NCI-H2081 (cell line): Measurements from ENCODE around the gene STXBP1.
A peak's percentile ranks its signal among the peaks of the same experiment; 100 is the strongest.

Experiments used
- DNase-seq, 2 experiments: peaks; one replicate each; lab custom pipeline; 2025; lab: John Stamatoyannopoulos, UW

Gene STXBP1

DNA sequence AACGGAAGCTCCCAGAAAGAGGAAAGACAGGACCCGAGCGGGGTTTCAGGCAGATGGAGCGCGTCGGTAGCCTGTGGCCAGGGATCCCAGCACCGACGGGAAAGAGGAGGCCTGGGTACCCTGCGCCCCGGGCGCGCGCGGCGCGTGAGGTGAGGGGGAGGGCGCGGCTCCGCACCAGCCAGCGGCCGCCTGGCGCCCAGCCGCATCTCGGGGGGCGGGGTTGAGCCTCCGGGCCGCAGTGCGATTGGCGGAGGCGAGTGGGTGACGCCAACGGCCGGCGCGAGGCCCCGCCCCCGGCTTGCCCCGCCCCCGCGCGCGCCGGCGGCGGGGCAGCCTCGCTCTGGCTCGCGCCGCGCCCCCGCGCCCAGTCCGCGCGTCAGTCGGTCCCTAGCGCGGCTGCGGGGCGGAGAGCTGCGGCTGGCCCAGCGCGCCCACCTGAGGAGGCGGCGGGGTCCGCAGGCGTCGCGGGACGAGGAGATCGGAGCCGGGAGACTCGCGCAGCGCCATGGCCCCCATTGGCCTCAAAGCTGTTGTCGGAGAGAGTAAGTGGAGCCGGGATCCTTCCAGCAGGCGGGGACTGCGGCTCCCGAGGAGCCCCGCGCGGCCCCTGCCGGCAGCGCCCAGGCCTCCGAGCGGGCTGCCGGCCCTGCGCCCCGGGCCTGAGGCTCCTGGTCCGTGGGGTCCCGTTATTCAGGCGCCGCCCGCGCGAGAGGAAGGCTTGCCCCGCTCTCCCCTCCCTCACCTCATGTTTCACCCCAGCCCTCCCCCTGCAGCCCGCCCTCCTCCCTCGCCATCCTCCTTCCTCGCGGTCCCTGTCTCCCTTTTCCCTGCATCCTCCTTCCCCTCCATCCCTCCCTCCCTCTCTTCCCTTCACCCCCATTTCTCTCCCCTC, at the start of gene STXBP1:
STXBP1 (plus strand) TSS at position 379 of the 892 bp plus-strand sequence; CDS start at position 506, 127 bp downstream.
- DNase-seq = peak; percentile 87 to 90

- no peak for DNase-seq
Measured at GRCh38 chr9:127562279-127562796, 49.7 kb upstream of the STXBP1 start.

DNA sequence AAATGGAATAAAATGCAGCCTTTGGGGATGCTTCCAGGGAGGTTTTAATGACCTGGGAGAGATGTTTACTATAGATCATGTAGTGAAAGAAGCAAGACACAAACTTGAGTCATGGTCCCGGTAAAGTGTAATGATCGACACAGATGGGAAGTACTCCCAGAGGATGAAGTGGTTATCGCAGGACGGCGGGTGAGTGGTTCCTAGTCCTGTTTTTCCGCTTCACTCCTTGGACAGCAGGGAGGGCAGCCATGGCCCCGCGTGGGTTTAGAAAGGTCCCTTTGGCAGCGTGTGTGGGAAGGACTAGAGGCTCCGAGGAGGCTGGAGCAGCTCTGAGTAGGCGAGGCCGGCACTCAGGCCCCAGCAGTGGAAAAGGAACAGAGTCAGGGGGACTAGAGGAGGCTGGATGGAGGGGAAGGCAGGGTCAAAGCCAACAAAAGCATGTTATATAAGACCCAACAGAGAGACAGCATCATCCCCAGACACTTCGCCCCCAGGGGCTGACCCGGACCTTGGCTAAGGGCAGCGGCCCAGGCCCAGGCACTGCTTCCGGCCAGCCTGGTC, 49.2 kb upstream of the STXBP1 start:
- DNase-seq = no peak

GRCh38 chr9:127563579-127563978, 48.5 kb upstream of the STXBP1 start:
- no peak for DNase-seq

DNA sequence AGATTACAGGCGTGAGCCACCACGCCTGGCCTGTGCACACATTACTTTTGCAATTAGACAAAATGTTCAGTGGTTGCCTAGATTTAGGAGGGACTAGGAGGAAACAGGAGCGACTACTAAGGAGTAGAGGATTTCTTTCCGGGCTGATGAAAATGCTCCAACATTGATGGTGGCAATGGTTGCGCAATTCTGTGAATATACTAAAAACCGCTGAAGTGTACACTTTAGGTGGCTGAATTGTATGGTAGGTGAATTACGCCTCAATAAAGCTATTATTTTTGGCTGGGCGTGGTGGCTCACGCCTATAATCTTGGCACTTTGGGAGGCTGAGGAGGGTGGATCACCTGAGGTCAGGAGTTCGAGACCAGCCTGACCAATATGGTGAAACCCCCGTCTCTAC, 46.8 kb upstream of the STXBP1 start:
- no peak for DNase-seq

DNA sequence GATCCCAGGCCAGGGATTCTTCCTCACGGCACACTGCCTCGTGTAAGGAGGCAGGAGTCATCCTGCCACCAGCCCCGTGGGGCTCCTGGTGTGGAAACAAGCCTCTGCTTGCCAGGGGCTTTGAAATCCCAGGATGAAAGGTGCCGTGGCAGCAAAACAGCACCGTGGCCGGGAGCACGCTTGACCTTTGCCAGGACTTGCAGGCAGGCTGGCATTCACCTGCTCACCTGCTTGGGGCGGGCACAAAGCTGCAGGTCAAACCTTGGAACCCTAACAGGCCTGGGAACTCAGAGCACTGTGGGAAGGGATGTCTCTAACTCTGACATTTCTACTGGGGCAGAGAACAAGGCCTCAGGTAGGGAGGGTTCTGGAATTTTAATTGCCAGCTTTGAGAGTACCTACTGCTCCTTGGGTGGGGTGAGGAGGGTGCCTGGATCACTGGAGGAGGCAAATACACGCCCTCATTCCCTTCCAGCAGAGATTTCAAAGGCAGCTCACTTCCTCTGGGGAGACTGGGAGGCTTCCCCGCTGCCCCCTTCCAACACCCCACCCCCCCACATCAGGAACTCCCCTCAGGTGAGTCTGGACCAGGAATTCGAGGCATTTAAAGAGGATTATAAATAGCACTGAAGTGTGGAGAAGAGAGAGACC, 45.6 kb upstream of the STXBP1 start:
- no peak for DNase-seq

DNA sequence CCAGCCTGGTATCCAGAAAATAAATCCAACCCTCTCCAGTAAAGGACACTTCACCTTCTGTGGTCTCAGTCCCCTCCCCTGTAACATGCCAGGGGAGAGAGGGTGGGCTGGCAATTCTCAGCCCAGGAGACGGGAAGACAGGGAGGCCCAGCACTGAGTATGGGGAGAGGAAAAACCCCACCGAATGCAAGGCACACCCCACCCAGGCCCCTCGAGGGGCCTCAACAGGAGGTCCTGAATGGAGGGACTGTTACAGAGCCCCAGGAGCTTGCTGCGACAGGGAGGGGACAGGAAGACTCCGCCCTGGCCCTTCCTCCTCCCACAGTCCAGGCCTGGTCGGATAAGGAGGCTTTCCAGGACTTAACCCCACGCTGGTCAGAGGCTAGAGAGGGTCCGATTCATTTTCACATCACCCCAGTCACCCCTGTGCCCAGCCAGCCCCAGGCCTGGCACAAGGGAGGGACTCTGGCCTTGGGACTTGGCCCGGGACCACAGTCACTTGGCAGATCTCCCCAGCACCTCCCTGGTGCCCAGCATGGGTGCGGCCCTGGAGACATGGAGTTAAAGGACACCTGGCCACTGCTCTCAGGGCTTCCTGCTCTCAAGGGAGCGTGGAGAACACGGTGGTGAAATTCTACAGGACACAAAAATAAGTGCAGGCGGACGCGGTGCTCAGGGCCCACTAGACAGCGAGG, 44.9 kb upstream of the STXBP1 start:
- peak in 1 of 2 experiments; percentile 42 for DNase-seq

DNA sequence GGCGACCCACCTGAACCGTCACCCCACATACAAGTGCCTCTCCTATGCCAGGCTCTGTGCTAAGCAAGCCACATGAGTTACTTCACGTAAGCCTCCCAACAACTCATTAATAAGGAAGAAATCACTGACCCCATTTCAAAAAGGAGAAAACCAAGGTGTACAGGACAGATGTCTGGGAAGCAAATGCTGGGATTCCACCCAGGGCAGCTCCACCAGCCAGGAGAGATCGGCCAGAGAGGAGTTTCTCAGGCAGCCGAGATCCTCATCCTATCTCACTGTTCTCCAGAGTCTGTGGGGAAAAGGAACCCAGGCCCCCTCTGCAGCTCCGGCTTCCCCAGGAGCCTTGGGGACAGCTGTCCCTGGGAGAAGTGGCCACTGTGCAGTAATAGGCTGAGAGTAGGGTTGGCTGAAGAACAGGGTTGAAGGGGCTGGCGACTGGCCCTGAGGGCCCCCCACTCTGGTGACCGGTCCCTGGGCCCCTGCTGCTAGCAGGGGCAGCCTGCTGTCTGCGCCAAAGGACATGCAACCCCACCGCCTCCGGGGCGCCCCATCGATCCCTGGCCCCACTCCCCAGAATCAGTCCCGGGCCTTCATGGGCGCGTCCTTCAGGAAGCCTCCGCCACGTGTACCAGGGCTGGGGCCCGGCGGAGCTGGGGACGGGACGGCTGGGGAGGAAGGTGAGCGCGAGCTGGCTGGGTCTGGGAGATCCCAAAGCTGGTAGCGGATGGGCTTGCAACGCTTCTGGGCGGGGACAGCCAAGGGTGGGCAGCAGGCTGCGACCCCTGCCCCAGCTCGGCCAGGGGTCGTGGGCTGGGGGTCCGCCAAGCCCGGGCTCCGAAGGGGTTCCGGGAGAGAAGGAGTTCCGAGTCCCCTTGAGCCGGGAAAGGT, 44.1 kb upstream of the STXBP1 start:
- no peak for DNase-seq

DNA sequence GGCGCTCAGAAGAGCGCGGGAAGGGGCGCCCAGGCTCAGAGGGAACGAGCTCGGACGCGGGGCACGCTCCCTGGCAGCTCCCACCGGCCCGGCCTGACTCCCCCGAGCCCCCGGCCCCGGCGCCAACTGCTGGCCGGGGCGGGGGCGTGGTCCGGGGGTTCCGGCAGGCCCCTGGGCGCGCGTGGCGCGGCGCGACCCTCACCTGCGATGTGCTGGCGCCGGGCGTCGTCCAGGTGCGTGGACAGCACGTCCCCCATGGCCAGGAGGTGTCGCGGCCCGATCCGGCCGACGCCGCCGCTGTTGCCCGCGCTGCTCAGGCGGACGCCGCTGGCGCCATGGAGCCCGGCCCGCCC, 43.5 kb upstream of the STXBP1 start:
- DNase-seq = no peak

DNA sequence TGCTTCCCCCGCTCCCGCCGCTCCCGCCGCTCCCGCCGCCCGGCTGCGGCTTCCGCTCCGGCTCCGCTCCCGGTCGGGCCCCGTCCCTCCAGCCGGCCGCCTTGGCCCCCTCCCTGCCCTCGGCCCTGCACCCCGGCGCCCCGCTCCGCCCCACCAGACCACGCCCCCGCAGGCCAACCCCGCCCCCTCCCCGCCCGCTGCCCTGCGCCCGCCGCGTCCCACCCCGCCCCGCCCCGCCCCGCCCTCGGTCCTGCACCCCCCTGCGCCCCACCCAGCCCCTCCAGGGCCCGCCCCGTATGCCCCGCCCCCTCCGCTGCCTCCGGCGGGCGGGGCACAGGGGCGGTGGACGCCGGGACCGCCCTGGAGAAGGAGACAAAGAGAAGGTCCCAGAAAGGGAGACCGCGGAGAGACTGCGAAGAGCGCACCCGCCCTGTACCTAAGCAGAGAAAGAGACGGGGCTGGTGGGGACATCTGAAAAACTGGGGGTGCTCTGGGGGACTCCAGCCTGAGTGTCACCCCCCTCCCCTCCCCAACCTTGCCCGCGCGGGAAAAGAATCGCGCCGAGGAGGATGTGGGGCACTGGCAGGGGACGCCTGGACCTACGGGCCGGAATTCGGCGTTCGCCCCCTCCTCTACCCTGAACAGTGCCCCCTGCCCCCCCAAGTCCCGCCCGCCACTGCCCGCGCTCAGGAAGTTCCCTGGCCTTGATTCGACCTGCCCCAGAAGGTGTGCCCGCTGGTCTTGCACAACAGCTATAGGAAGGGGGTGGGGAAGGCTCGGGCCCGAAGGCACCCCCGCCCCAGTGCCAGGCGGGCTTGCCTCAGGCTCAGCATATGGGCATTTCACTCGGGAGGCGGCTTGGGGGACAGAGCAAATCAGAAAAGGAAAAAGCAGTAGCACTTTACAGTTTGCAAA, 42.8 kb upstream of the STXBP1 start:
- peak; percentile 76 to 83 for DNase-seq

GRCh38 chr9:127569886-127570401, 42.1 kb upstream of the STXBP1 start:
- DNase-seq = peak; percentile 42 to 83

DNA sequence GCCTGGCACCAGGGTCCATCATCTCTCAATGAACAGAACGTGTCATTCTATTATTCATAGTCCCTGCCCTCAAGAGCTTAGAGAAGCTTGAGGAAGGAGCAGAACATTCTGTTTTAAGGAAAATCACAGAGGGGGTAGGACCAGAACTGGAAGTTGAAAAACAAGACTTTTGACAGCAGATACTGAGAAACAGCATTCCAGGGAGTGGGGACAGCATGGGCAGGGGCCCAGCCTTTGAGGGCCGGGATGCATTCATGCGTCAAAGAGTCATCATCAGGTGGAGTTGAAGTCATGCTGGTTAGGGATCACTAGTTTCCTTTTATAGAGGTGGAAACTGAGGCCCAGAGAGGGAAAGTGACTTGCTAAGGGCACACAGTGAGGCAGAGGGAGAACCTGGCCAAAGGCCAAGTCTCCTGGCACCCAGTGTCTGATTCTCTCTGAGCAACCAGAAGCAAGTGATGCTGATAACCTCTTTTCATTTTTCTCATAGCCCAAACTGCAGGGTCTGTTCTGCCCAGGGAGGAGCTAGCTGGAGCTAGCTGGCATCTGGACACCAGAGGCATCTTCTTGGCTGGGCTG, 41.5 kb upstream of the STXBP1 start:
- peak in 1 of 2 experiments; percentile 31 for DNase-seq

- DNase-seq = no peak
Measured at GRCh38 chr9:127571971-127572370, 40.1 kb upstream of the STXBP1 start.

DNA sequence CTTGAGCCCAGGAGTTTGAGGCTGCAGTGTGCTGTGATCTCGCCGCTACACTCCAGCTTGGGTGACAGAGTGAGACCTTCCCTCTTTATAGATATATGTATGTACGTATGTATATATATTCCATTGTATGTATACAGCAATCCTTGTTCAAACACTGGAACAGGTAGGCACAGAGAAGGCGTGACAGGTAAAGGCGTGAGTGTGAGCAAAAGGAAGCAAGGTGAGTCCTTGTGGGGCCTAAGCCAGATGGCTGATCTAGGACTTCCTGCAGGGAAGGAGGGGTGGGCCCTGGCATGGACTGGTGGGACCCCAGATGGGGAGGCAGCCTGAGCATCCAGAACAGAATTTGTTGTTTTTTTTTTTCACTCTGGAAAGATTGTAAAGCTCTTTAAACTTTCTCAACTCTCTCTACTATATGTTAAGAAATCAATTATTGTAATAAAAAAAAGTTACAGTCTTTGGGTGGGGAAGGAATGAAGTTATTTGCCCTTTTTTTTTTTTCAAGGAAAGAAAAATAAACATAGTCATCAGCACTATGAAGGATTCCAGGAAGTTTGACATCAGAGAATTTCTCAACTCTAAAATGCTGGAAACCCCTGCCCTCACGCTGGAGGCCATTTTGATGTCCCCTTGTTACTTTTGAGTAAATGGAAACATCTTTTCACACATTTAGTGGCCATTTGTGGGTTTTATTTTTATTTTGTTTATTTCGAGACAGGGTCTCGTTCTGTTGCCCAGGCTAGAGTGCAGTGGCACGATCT, 38.9 kb upstream of the STXBP1 start:
- DNase-seq = peak in 1 of 2 experiments; percentile 36

DNA sequence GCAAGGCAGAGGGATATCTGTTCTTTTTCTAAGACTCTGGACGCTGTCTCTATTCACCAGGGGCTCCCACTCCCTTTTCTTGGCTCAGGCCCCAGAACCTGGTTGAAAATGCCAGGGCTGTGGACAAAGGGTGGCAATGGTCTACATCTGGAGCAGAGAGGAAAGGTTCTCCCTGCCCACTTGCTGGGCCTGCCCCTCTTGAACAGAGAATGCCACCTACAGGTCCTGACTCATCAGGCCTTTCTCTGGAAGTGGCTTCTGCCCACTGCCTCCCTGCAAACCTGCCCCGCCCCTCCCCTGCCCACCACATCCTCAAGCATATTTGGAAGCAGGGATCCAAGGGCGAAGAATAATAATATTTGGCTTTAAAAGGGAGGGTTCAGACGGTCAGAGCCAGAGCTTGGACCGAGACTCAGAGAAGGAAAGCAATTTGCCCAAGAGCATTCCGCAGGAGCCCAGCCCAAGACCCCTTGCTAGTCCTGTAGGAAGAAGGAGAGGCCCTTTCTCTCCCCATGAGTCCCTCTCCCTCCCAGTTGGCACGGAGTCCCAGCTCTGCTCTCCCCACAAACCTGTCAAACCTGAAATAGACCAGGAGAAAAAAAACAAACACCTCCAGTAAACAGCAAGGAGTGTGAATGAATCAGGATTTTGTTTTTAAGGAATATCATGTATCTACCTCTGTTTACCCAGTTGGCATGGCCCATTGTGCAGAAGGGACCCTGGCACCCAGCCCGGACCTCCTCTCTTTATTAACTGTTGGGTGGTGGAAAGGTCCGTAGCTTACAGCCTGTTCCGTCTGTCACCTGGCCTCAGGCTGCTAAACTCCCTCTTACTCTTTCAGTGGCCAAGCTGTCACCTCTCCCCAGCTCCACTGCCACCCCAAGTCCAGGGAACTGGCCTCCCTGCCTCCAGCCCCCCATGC, 37.7 kb upstream of the STXBP1 start:
- peak; percentile 97 to 98 for DNase-seq

GRCh38 chr9:127575875-127576778, 36.0 kb upstream of the STXBP1 start:
- DNase-seq = no peak
